Liver (tissue), 9 donors: ENCODE measurements around the gene SLBP. TPM values are rescaled to one million over a fixed set of nuclear protein-coding genes. Genes with fewer than 3 reads are reported as not detected.

Experiments
- DNase-seq: peaks from one replicate; pipeline ENCODE4 v3.0.0-alpha.2; 2017; ENCODE audit warnings: low spot score
- H3K27ac ChIP-seq, 2 donors: one replicate each; pipeline ENCODE4 v1.7.0; 2013; ENCODE audit warnings: inconsistent platforms in 2 of 2, low read length in 2 of 2, control low read depth in 1 of 2, low read depth in 1 of 2, mild to moderate bottlenecking in 1 of 2
- H3K27me3 ChIP-seq, 4 donors: one replicate each; pipeline versions ENCODE4 v1.6.1 to v1.7.0; 2013; ENCODE audit warnings: low read length in 3 of 4, inconsistent platforms in 1 of 4, mild to moderate bottlenecking in 1 of 4, moderate library complexity in 1 of 4; ENCODE audit not compliant: control insufficient read depth in 4 of 4, insufficient read depth in 4 of 4
- H3K36me3 ChIP-seq, 4 donors: one replicate each; pipeline versions ENCODE4 v1.6.1 to v1.7.0; 2013; ENCODE audit warnings: low read length in 3 of 4, mild to moderate bottlenecking in 3 of 4, low read depth in 1 of 4, moderate library complexity in 1 of 4; ENCODE audit not compliant: control insufficient read depth in 4 of 4, insufficient read depth in 3 of 4
- H3K4me1 ChIP-seq, 4 donors: one replicate each; pipeline versions ENCODE4 v1.6.1 to v1.7.0; 2013; ENCODE audit warnings: low read length in 3 of 4, mild to moderate bottlenecking in 3 of 4, moderate library complexity in 1 of 4; ENCODE audit not compliant: control insufficient read depth in 4 of 4, insufficient read depth in 4 of 4
- H3K4me3 ChIP-seq, 3 donors: one replicate each; pipeline versions ENCODE4 v1.6.1 to v1.7.0; 2013; ENCODE audit warnings: low read length in 3 of 3, control low read depth in 1 of 3, low read depth in 1 of 3, mild to moderate bottlenecking in 1 of 3
- H3K9ac ChIP-seq, 2 donors: one replicate each; pipeline ENCODE4 v1.7.0; 2013; ENCODE audit warnings: low read length in 2 of 2, mild to moderate bottlenecking in 2 of 2, moderate library complexity in 2 of 2, control low read depth in 1 of 2, low read depth in 1 of 2
- H3K9me3 ChIP-seq, 4 donors: one replicate each; pipeline versions ENCODE4 v1.6.1 to v1.7.0; 2013; ENCODE audit warnings: low read length in 3 of 4; ENCODE audit not compliant: control insufficient read depth in 4 of 4
- CTCF ChIP-seq: fragments of 150-350 bp; IDR thresholded peaks from 2 replicates; pipeline ENCODE4 v1.5.1; 2017; ENCODE audit warnings: improper control_type of control experiment, low read depth, low read length; ENCODE audit not compliant: missing input control
- EGR1 ChIP-seq, 2 donors: IDR thresholded peaks; 2 replicates each; pipeline ENCODE4 v1.6.1; 2016 to 2018; ENCODE audit warnings: antibody characterized with exemption in 2 of 2, low read depth in 2 of 2
- FOXA1 ChIP-seq: IDR thresholded peaks from 2 replicates; pipeline ENCODE4 v1.6.1; 2016; ENCODE audit warnings: antibody characterized with exemption
- HNF4A ChIP-seq, 2 donors: conservative IDR thresholded peaks; 2 replicates each; pipeline ENCODE4 v1.6.1; 2016; ENCODE audit warnings: antibody characterized with exemption in 2 of 2, mild to moderate bottlenecking in 2 of 2
- HNF4G ChIP-seq: IDR thresholded peaks from 2 replicates; pipeline ENCODE4 v1.6.1; 2016; ENCODE audit warnings: antibody characterized with exemption
- JUND ChIP-seq, 2 donors: IDR thresholded peaks; 2 replicates each; pipeline ENCODE4 v1.6.1; 2016; ENCODE audit warnings: antibody characterized with exemption in 2 of 2
- NR2F2 ChIP-seq: IDR thresholded peaks from 2 replicates; pipeline ENCODE4 v1.6.1; 2016; ENCODE audit warnings: antibody characterized with exemption
- RAD21 ChIP-seq, 2 donors: IDR thresholded peaks; 2 replicates each; pipeline ENCODE4 v1.6.1; 2016; ENCODE audit warnings: antibody characterized with exemption in 2 of 2, mild to moderate bottlenecking in 2 of 2
- RXRA ChIP-seq, 2 donors: IDR thresholded peaks; 2 replicates each; pipeline ENCODE4 v1.6.1; 2017 to 2018; ENCODE audit warnings: antibody characterized with exemption in 2 of 2, mild to moderate bottlenecking in 1 of 2
- SP1 ChIP-seq: IDR thresholded peaks from 2 replicates; pipeline ENCODE4 v1.6.1; 2018; ENCODE audit warnings: antibody characterized with exemption, mild to moderate bottlenecking
- TAF1 ChIP-seq: conservative IDR thresholded peaks from 2 replicates; pipeline ENCODE4 v1.6.1; 2016; ENCODE audit warnings: antibody characterized with exemption, mild to moderate bottlenecking
- YY1 ChIP-seq: IDR thresholded peaks from 2 replicates; pipeline ENCODE4 v1.6.1; 2016; ENCODE audit warnings: antibody characterized with exemption, mild to moderate bottlenecking
- ZBTB33 ChIP-seq: IDR thresholded peaks from 2 replicates; pipeline ENCODE4 v1.6.1; 2016; ENCODE audit warnings: antibody characterized with exemption
- WGBS: extraction: QIAGEN DNeasy Blood & Tissue Kit; methylation state at CpG from one replicate; pipeline ENCODE4 v1.1.7; 2013; 5-methylcytosine and 5-hydroxymethylcytosine counted together
- polyA plus RNA-seq, 2 donors: library from polyadenylated mRNA; stranded (reverse) in 1 of 2; unstranded in 1 of 2; fragments of 200-250 nt in 1 of 2; fragments of >200 nt in 1 of 2; fragmentation: Nextera tagmentation in 1 of 2; extraction: Ambion mirVana in 1 of 2; gene quantifications; one replicate each; pipeline versions ENCODE4 v1.2.1 to v1.2.3, GENCODE V29; 2013 to 2015
- total RNA-seq, 2 donors: library from RNA; depleted of rRNA; stranded (reverse); fragments of >200 nt; gene quantifications; one replicate each; pipeline ENCODE4 v1.2.3, GENCODE V29; 2014
- TF ChIP-seq, protein P1 (sequence below): IDR thresholded peaks from 2 replicates; pipeline ENCODE4 v1.6.1; 2016; ENCODE audit warnings: antibody characterized with exemption
- TF ChIP-seq, protein P2 (sequence below): IDR thresholded peaks from 2 replicates; pipeline ENCODE4 v1.6.1; 2016; ENCODE audit warnings: antibody characterized with exemption
- donor health status: healthy.
- donor health status: healthy.
- donor health status: healthy.
- donor health status: healthy.
- donor health status: healthy.

The SLBP gene
- total and polyA plus RNA-seq, 4 donors: 14.7 to 64.4 (median 17.4) TPM

DNA sequence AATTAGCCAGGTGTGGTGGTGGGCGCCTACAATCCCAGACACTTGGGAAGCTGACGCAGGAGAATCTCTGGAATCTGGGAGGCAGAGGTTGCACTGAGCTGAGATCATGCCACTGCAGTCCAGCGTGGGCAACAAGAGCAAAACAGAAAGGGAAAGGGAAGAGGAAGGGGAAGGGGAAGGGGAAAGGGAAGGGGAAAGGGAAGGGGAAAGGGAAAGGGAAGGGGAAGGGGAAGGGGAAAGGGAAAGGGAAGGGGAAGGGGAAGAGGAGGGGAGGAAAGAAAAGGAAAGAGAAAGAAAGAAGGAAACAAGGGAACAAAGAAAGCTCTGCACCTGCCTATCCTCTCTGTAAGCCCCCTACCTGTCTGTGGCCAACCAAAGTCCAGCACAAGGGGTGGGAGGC, 63.2 kb downstream of the SLBP start (continued):
- TF ChIP-seq, protein P1, sequence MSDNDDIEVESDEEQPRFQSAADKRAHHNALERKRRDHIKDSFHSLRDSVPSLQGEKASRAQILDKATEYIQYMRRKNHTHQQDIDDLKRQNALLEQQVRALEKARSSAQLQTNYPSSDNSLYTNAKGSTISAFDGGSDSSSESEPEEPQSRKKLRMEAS: no peak
- TF ChIP-seq HNF4G (no peak), RAD21 (IDR thresholded peaks at IDR 0.05) (no peak)

GRCh38 chr4:1647432-1647831, 64.7 kb downstream of the SLBP start:
- 90% methylated on average over 19 of the region's 19 CpGs for WGBS
- H3K27ac ChIP-seq: no peak overlapping the region
- TF ChIP-seq RAD21 (IDR thresholded peaks at IDR 0.05): no peak
- TF ChIP-seq, protein P2, sequence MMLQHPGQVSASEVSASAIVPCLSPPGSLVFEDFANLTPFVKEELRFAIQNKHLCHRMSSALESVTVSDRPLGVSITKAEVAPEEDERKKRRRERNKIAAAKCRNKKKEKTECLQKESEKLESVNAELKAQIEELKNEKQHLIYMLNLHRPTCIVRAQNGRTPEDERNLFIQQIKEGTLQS: no peak
- TF ChIP-seq CTCF: no peak
- no peak for TF ChIP-seq JUND (IDR thresholded peaks at IDR 0.05)
- no peak for TF ChIP-seq HNF4G
- TF ChIP-seq HNF4A (conservative IDR thresholded peaks at IDR 0.05): no peak

DNA sequence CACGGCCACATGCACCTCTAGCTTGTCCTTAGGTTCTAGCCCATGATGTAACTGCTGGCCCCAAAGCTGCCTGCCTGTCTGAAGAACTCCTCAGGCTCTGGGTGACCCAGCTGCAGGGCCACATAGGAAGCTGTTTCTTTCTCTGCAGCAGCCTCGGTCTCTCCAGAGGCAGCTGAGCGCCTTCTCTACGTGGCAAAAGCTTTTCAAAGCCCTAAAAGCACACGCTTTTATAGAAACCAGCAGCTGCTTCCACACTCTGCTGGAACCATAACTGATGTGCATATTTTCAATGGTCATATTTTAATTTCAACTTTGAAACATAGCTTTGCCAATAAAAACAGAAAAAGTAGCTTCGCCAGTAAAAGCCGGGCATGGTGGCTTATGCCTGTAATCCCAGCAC, 65.4 kb downstream of the SLBP start:
- H3K4me1 ChIP-seq: no peaks in the 10 kb centered on the region
- DNase-seq: no peak
- no peaks in the 10 kb centered on the region for H3K9me3 ChIP-seq
- H3K36me3 ChIP-seq: no peaks in the 10 kb centered on the region
- no peak overlapping the region for H3K27ac ChIP-seq
- 93% methylated on average over 7 of the region's 7 CpGs for WGBS
- H3K9ac ChIP-seq: no peak overlapping the region
- no peak overlapping the region for H3K4me3 ChIP-seq
- TF ChIP-seq NR2F2: no peak
- TF ChIP-seq, protein P2: no peak
- no peak for TF ChIP-seq EGR1 (IDR thresholded peaks at IDR 0.05; ENCODE audit: low read depth in 2 of 2)
- TF ChIP-seq YY1: no peak
- TF ChIP-seq, protein P1: no peak
- TF ChIP-seq JUND (IDR thresholded peaks at IDR 0.05): no peak
- TF ChIP-seq RAD21 (IDR thresholded peaks at IDR 0.05): no peak
- TF ChIP-seq RXRA (IDR thresholded peaks at IDR 0.05): no peak
- no peak for TF ChIP-seq CTCF
- no peak for TF ChIP-seq HNF4G
- no peak for TF ChIP-seq TAF1
- no peak for TF ChIP-seq HNF4A (conservative IDR thresholded peaks at IDR 0.05)
- TF ChIP-seq ZBTB33: no peak
- TF ChIP-seq SP1: no peak
- no peak for TF ChIP-seq FOXA1
- no peaks in the 10 kb centered on the region for H3K27me3 ChIP-seq

More at GRCh38 chr4:1647432-1647831, 64.7 kb downstream of the SLBP start:
- Histone ChIP-seq H3K36me3 (no peaks in the 10 kb centered on the region), H3K4me1 (no peaks in the 10 kb centered on the region), H3K9ac (no peak overlapping the region), H3K4me3 (no peak overlapping the region), H3K27me3 (no peaks in the 10 kb centered on the region), H3K9me3 (no peaks in the 10 kb centered on the region)
- no peak for DNase-seq
